Hematopoietic multipotent progenitor cell treated with erythropoietin and hydrocortisone succinate and interleukin-3 and kit ligand, for 15 days (in vitro differentiated cells): ENCODE results near the gene LLGL1.

ENCODE experiments used
- DNase-seq: peaks from one replicate; pipeline ENCODE4 v3.0.0-alpha.2; 2015; ENCODE audit warnings: low spot score

LLGL1 gene

DNA sequence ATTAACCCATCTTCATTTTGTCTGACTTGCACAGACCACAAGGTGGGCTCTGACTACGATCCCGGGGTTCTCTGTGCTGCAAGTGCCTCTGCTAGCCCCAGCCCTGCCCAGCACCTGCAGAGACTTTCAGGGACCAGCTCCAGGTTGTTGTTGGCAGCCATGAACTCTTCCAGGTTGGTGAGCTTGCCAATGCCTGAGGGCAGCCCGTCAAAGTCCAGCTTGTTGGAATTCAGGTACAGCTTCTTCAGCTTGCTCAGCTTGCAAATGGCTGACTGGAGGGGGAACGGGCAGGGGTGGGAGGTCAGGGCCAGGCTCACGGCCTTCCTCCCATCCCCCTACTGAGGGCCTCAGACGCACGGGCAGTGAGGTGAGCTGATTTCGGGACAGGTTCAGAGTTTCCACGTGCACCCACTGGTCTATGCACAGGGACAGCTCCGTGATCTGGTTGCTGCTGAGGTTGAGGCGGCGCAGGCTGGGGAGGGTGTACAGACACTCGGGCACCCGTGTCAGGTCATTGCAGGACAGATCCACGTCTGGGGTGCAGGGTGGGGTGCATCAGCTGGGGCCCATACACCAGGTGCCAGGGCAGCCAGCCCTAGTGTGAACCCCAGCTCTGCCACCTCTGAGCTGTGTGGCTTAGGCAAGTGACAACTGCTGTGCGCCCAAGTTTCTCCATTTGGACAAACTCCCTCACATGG is 27.9 kb downstream of the LLGL1 start:
- no peak for DNase-seq

- DNase-seq: no peak
These were observed 28.7 kb downstream of the LLGL1 start for GRCh38 chr17:18253947-18254821.

DNA sequence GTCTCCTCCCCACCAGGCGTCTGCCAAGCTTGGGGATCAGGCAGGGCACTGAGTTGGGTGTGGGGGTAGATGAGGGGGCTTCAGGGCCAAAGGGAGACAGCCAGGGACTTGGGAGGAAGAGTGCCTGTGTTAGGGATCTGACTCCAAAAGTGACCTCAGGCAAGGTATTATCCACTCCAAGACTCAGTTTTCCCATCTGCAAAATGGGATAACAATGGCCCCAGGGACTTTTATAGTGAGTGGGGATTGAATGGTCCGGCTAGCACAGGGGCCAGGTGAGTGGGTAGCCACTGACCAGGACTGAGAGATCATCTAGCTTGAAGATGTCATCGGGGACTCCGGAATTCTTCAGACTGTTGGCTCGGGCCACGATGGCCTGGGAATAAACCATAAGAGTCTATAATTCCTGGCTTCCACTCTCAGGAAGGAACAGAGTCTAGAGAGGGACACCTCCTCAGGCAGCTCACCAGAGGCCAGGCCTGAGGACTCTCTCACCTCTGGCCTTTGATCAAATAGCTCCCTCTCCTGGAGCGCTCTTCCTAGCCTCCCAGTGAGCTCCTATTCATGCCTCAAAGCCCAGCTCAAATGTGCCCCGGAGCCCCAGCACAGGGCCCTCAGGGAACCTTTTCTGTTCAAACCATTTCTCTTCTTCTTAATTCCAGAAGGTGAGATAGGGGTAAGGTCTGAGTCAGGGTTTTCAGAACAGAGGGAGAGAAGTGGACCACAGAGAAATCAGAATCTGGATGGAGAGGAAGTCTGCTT is 29.6 kb downstream of the LLGL1 start:
- DNase-seq: no peak

- DNase-seq: no peak
These were observed 30.9 kb downstream of the LLGL1 start for GRCh38 chr17:18256351-18256750.

DNA sequence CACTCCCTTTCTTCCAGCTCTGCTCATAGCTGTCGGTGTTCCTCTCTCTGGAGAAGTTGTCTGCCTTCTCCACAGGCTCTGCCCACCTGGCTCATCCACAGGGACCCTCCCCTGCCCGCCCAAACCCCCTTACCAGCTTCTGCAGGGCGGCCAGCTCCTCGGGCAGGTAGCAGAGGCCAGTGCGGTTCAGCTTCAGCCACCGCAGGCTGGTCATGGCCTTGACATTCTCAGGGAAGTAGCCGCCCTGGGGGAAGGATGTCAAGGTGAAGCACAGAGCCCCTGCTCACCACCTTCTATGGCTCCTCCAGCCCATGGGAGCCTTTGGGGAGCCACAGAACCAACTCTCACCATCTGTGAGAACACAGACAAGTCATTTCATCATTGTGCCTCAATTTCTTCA is 31.3 kb downstream of the LLGL1 start:
- no peak for DNase-seq

GRCh38 chr17:18257268-18257981 is 32.0 kb downstream of the LLGL1 start:
- DNase-seq: no peak

- DNase-seq: peak; percentile 61
These were observed 32.5 kb downstream of the LLGL1 start for GRCh38 chr17:18257982-18258355.

GRCh38 chr17:18258356-18259038 is 33.1 kb downstream of the LLGL1 start, which contains the start of gene FLII:
FLII (minus strand) TSS chr17:18258738; CDS start chr17:18258690, 48 bp downstream.
- DNase-seq: peak; percentile 74

DNA sequence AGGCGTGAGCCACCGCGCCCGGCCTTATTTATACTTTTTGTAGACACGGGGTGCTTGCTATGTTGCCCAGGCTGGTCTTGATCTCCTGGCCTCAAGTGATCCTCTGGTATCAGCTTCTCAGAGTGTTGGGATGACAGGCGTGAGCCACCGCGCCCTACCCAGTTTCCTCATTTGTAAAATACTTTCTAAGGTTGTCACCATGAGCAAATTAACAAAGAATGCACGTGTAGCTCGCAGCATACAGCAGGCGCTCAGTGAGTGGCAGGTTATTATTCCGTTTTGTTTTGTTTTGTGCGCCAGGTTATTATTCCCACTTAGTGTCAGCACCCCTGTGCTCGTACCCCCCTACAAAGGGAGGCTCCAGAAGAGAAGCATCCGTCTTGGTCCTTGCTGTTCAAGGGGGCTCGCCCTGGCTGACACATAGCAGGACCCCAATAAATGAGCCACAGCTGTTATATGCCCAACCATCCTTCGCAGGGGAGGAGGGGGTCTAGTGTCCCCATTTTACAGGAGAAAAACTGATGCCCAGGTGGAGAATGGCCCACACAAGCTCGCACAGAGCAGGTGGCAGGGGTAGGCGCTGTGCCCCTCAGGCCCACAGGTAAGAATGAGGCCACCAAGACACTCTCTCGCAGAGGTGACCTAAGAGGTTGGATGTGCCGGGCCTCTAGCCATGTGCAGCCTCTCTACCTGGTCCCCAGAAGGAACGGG is 34.3 kb downstream of the LLGL1 start:
- DNase-seq: no peak

GRCh38 chr17:18260332-18261145 is 35.1 kb downstream of the LLGL1 start, which contains the start of gene MIEF2:
MIEF2 (plus strand) TSS chr17:18260662; CDS start chr17:18262721, 2,059 bp downstream.
- peak; percentile 93 for DNase-seq

GRCh38 chr17:18261146-18261515 is 35.7 kb downstream of the LLGL1 start:
- peak; percentile 38 for DNase-seq

GRCh38 chr17:18261659-18262058 is 36.2 kb downstream of the LLGL1 start:
- no peak for DNase-seq

DNA sequence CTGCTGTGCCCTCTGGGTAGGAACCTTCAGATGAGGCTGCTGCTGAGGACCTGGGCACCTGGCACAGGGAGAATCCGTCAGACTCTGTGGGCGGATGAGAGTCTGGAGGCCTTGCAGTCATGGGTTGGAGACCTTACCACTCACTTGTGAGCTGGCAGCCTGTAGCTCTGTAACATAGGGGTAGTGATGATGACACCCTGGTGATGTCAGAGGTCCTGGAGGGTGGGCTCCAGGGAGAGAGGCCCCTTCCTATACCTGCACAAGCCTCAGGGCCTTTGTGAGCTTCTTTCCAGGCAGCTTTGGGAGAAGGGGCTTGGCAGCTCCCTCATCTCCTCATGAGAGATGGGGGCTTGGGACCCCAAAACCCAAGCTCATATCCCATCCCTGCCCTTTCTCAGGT is 36.7 kb downstream of the LLGL1 start:
- DNase-seq: no peak

DNA sequence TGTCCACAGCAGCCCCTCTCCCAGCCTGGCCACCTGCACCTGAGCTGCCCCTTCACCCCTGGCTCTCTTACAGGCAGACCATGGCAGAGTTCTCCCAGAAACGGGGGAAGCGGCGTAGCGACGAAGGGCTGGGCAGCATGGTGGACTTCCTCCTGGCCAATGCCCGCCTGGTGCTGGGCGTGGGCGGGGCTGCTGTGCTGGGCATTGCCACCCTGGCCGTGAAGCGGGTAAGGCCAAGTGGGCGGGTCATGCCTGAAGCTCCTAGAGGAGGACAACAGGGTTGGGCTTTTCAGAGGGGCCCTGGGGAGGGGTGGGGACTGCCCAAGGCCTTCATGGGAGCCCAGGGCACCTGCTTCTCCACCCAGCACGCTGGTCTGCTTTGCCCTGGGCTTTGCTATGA is 37.2 kb downstream of the LLGL1 start:
- DNase-seq: no peak

DNA sequence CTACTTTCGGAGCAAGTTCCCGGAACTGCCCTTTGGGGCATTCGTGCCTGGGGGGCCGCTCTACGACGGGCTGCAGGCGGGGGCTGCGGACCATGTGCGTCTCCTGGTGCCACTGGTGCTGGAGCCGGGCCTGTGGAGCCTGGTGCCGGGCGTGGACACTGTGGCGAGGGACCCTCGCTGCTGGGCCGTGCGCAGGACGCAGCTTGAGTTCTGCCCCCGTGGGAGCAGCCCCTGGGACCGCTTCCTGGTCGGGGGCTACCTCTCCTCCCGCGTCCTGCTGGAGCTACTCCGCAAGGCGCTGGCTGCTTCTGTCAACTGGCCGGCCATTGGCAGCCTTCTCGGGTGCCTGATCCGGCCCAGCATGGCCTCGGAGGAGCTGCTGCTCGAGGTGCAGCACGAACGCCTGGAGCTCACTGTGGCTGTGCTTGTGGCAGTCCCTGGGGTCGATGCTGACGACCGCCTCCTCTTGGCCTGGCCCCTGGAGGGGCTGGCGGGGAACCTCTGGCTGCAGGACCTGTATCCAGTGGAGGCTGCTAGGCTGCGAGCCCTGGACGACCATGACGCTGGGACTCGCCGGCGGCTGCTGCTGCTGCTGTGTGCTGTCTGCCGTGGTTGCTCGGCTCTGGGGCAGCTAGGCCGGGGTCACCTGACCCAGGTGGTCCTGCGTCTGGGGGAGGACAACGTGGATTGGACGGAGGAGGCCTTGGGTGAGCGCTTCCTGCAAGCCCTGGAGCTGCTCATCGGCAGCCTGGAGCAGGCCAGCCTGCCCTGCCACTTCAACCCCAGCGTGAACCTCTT is 38.6 kb downstream of the LLGL1 start:
- DNase-seq: no peak

GRCh38 chr17:18267366-18267765 is 41.9 kb downstream of the LLGL1 start:
- no peak for DNase-seq

DNA sequence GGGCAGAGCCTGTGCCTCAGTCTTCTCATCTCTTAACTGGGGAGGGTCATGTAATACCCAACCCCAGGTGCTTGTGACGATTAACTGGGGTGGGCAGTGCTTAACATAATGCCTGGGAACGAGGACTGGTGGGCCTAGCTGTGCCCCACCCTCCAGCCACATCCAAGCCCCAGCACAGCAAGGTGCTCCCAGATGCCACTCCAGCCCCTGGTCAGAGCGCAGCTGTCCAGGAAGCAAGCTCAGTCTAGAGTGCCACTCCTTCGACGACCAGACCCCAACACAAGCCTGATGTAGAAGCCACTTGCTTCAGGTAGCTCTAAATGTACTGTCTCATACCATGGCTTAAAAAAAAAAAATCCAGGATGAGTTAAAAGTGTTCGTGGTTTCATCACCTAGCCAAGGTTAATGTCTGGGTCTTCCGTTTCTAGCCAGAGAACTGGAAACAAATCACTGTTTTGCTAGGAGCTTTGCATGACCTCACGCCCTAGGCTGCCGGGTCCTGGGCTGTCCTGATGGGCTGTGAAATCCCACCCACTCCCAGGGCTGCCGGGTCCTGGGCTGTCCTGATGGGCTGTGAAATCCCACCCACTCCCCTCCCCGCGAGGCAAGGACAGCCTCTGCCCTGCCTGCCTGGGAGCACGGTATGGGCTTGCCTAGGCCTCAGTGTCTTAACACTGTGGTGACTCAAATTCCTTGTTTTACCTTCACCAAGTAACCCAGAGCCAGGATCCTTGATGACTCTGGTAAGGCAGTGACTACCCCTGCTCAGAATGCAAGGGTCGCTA is 42.7 kb downstream of the LLGL1 start:
- no peak for DNase-seq
